H9 (cell line): ENCODE measurements around the gene CCDC7. TPM values are rescaled to one million over a fixed set of nuclear protein-coding genes. Genes with fewer than 3 reads are reported as not detected.

Source experiments
- DNase-seq: peaks from one replicate; pipeline ENCODE4 v3.0.0-alpha.2; 2017
- H2AFZ ChIP-seq: one replicate; pipeline ENCODE4 v1.6.1; 2013; ENCODE audit warnings: mild to moderate bottlenecking, low read length, control low read depth, moderate library complexity
- H2AK5ac ChIP-seq: 2 replicates; pipeline ENCODE4 v1.6.1; 2013; ENCODE audit warnings: low read length, control low read depth, mixed read lengths; ENCODE audit not compliant: insufficient read length
- H2BK120ac ChIP-seq: one replicate; pipeline ENCODE4 v1.6.1; 2013; ENCODE audit warnings: low read depth, mild to moderate bottlenecking, low read length, control low read depth, inconsistent platforms; ENCODE audit not compliant: poor library complexity, severe bottlenecking
- H2BK12ac ChIP-seq: 2 replicates; pipeline ENCODE4 v1.6.1; 2013; ENCODE audit warnings: low read length, control low read depth, mixed read lengths, low read depth; ENCODE audit not compliant: insufficient read length
- H2BK15ac ChIP-seq: 2 replicates; pipeline ENCODE4 v1.6.1; 2013; ENCODE audit warnings: low read depth, low read length, control low read depth
- H2BK20ac ChIP-seq: one replicate; pipeline ENCODE4 v1.6.1; 2013; ENCODE audit warnings: low read depth, mild to moderate bottlenecking, low read length, control low read depth, inconsistent platforms; ENCODE audit not compliant: poor library complexity, severe bottlenecking
- H2BK5ac ChIP-seq: 2 replicates; pipeline ENCODE4 v1.6.1; 2013; ENCODE audit warnings: low read length, control low read depth, mixed read lengths; ENCODE audit not compliant: insufficient read length
- H3K14ac ChIP-seq: 2 replicates; pipeline ENCODE4 v1.6.1; 2013; ENCODE audit warnings: low read length, control low read depth; ENCODE audit not compliant: insufficient read depth
- H3K18ac ChIP-seq: 2 replicates; pipeline ENCODE4 v1.6.1; 2013; ENCODE audit warnings: low read depth, mild to moderate bottlenecking, mixed read lengths, low read length, control low read depth; ENCODE audit not compliant: insufficient read length
- H3K23ac ChIP-seq: 2 replicates; pipeline ENCODE4 v1.6.1; 2013; ENCODE audit warnings: low read length, control low read depth, mixed read lengths, low read depth; ENCODE audit not compliant: insufficient read length
- H3K23me2 ChIP-seq: 2 replicates; pipeline ENCODE4 v1.6.1; 2013; ENCODE audit warnings: low read depth, mild to moderate bottlenecking, mixed read lengths, low read length, control low read depth; ENCODE audit not compliant: insufficient read length, poor library complexity, severe bottlenecking
- H3K27ac ChIP-seq: 2 replicates; pipeline ENCODE4 v1.5.1; 2013; ENCODE audit warnings: low read length, control low read depth, mixed read lengths, low read depth; ENCODE audit not compliant: insufficient read length
- H3K27me3 ChIP-seq: 2 replicates; pipeline ENCODE4 v1.6.1; 2013; ENCODE audit warnings: low read length, control low read depth, inconsistent platforms; ENCODE audit not compliant: insufficient read depth
- H3K4ac ChIP-seq: 2 replicates; pipeline ENCODE4 v1.6.1; 2013; ENCODE audit warnings: low read depth, mild to moderate bottlenecking, control low read depth, inconsistent platforms, low read length, moderate library complexity
- H3K4me1 ChIP-seq: 2 replicates; pipeline ENCODE4 v1.6.1; 2013; ENCODE audit warnings: low read length, control low read depth, inconsistent platforms; ENCODE audit not compliant: insufficient read depth
- H3K4me2 ChIP-seq: 2 replicates; pipeline ENCODE4 v1.6.1; 2013; ENCODE audit warnings: low read length, control low read depth, mixed read lengths; ENCODE audit not compliant: insufficient read length, insufficient read depth
- H3K56ac ChIP-seq: 2 replicates; pipeline ENCODE4 v1.6.1; 2013; ENCODE audit warnings: low read depth, mild to moderate bottlenecking, mixed read lengths, low read length, control low read depth; ENCODE audit not compliant: insufficient read length
- H3K79me1 ChIP-seq: 2 replicates; pipeline ENCODE4 v1.6.1; 2013; ENCODE audit warnings: low read depth, mild to moderate bottlenecking, moderate library complexity, low read length, control low read depth, inconsistent platforms; ENCODE audit not compliant: insufficient read depth, poor library complexity, severe bottlenecking
- H3K79me2 ChIP-seq: 2 replicates; pipeline ENCODE4 v1.6.1; 2013; ENCODE audit warnings: low read length, control low read depth, inconsistent platforms; ENCODE audit not compliant: insufficient read depth
- H3K9ac ChIP-seq: 2 replicates; pipeline ENCODE4 v1.6.1; 2013; ENCODE audit warnings: low read length, control low read depth, mixed read lengths; ENCODE audit not compliant: insufficient read length; ENCODE audit errors: extremely low read depth
- H3K9me3 ChIP-seq: one replicate; pipeline ENCODE4 v1.6.1; 2013; ENCODE audit warnings: low read depth, low read length, inconsistent platforms; ENCODE audit not compliant: control insufficient read depth
- H3T11ph ChIP-seq: one replicate; pipeline ENCODE4 v1.6.1; 2013; ENCODE audit warnings: mild to moderate bottlenecking, low read length, control low read depth, inconsistent platforms
- H4K20me1 ChIP-seq: one replicate; pipeline ENCODE4 v1.6.1; 2013; ENCODE audit not compliant: control insufficient read depth, insufficient read length, insufficient read depth
- H4K5ac ChIP-seq: 2 replicates; pipeline ENCODE4 v1.6.1; 2013; ENCODE audit warnings: low read depth, mild to moderate bottlenecking, mixed read lengths, low read length, control low read depth; ENCODE audit not compliant: insufficient read length
- H4K8ac ChIP-seq: replicated peaks from 2 replicates; pipeline ENCODE4 v1.6.1; 2013; ENCODE audit warnings: low read length, control low read depth, mixed read lengths, low read depth; ENCODE audit not compliant: insufficient read length
- H4K91ac ChIP-seq: 2 replicates; pipeline ENCODE4 v1.6.1; 2013; ENCODE audit warnings: low read depth, mild to moderate bottlenecking, moderate library complexity, mixed read lengths, low read length, control low read depth; ENCODE audit not compliant: insufficient read length
- H3K27ac Mint-ChIP-seq, 3 experiments: 2 replicates in 2 of 3; 3 replicates in 1 of 3; pipeline ENCODE4 v1.8.0; 2020 to 2021; ENCODE audit warnings: mixed read lengths in 3 of 3, mild to moderate bottlenecking in 1 of 3, moderate library complexity in 1 of 3
- H3K27me3 Mint-ChIP-seq: 2 replicates; pipeline ENCODE4 v1.8.0; 2021; ENCODE audit warnings: low read depth, mild to moderate bottlenecking, moderate library complexity, mixed read lengths
- H3K36me3 Mint-ChIP-seq, 3 experiments: 2 replicates in 2 of 3; 3 replicates in 1 of 3; pipeline ENCODE4 v1.8.0; 2020 to 2021; ENCODE audit warnings: low read depth in 3 of 3, mixed read lengths in 3 of 3; ENCODE audit not compliant: insufficient read depth in 1 of 3
- H3K4me1 Mint-ChIP-seq, 2 experiments: 2 replicates each; pipeline ENCODE4 v1.8.0; 2020; ENCODE audit warnings: mixed read lengths in 2 of 2
- H3K4me3 Mint-ChIP-seq, 2 experiments: 2 replicates in 1 of 2; 3 replicates in 1 of 2; pipeline ENCODE4 v1.8.0; 2020 to 2021; ENCODE audit warnings: mild to moderate bottlenecking in 2 of 2, mixed read lengths in 2 of 2, moderate library complexity in 1 of 2
- H3K9me3 Mint-ChIP-seq, 2 experiments: 2 replicates in 1 of 2; 3 replicates in 1 of 2; pipeline ENCODE4 v1.8.0; 2020; ENCODE audit warnings: mild to moderate bottlenecking in 2 of 2, mixed read lengths in 2 of 2, moderate library complexity in 1 of 2
- WGBS: extraction: QIAGEN DNeasy Blood & Tissue Kit; methylation state at CpG from one replicate; pipeline ENCODE4 v1.1.7; 2013; ENCODE audit warnings: missing lambda C conversion rate, low lambda C conversion rate, mixed read lengths; ENCODE audit not compliant: insufficient read length; ENCODE audit errors: extremely low coverage; 5-methylcytosine and 5-hydroxymethylcytosine counted together
- total RNA-seq: library from RNA; stranded (reverse); gene quantifications from 2 replicates; pipeline ENCODE4 v1.2.1, GENCODE V29; 2021
- TF ChIP-seq, protein P1 (sequence below): fragments of 200-600 bp; sonication (generic); conservative IDR thresholded peaks from 3 replicates; pipeline ENCODE4 v1.8.0; 2021; ENCODE audit warnings: antibody characterized with exemption, mild to moderate bottlenecking

Gene CCDC7
- total RNA-seq, 1 experiment from 2014 or later = 1.6 TPM

GRCh38 chr10:32418572-32418971 lies 27.4 kb upstream of the CCDC7 start:
- no peaks in the 10 kb centered on the region for H4K20me1 ChIP-seq
- H3K18ac ChIP-seq = no peak overlapping the region
- no peaks in the 10 kb centered on the region for H3K4me1 ChIP-seq
- Mint-ChIP-seq H3K36me3 (no peaks in the 10 kb centered on the region), H3K4me1 (no peaks in the 10 kb centered on the region), H3K4me3 (no peak overlapping the region), H3K27ac (no peak overlapping the region), H3K9me3 (peaks cover 0 to 9% of the 10 kb centered on the region in 2 experiments; a peak in 1 of 5 replicates), H3K27me3 (peaks cover 4% of the 10 kb centered on the region)
- H3K23ac ChIP-seq = no peak overlapping the region
- no peak overlapping the region for H3K9ac ChIP-seq
- no peaks in the 10 kb centered on the region for H3K79me2 ChIP-seq
- WGBS = no CpG with 5 or more reads among the region's 3 CpGs
- no peak overlapping the region for H3K27ac ChIP-seq
- no peaks in the 10 kb centered on the region for H3K23me2 ChIP-seq
- H2BK5ac ChIP-seq = no peak overlapping the region
- H3K4ac ChIP-seq = no peak overlapping the region
- H2AFZ ChIP-seq = no peak overlapping the region
- H4K8ac ChIP-seq = no peak overlapping the region
- H4K5ac ChIP-seq = no peak overlapping the region
- no peak overlapping the region for H2BK120ac ChIP-seq
- TF ChIP-seq, protein P1, sequence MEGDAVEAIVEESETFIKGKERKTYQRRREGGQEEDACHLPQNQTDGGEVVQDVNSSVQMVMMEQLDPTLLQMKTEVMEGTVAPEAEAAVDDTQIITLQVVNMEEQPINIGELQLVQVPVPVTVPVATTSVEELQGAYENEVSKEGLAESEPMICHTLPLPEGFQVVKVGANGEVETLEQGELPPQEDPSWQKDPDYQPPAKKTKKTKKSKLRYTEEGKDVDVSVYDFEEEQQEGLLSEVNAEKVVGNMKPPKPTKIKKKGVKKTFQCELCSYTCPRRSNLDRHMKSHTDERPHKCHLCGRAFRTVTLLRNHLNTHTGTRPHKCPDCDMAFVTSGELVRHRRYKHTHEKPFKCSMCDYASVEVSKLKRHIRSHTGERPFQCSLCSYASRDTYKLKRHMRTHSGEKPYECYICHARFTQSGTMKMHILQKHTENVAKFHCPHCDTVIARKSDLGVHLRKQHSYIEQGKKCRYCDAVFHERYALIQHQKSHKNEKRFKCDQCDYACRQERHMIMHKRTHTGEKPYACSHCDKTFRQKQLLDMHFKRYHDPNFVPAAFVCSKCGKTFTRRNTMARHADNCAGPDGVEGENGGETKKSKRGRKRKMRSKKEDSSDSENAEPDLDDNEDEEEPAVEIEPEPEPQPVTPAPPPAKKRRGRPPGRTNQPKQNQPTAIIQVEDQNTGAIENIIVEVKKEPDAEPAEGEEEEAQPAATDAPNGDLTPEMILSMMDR = no peak
- H3K56ac ChIP-seq = no peak overlapping the region
- no peak overlapping the region for H2BK20ac ChIP-seq
- H3K14ac ChIP-seq = no peak overlapping the region
- no peaks in the 10 kb centered on the region for H3K9me3 ChIP-seq
- H3K79me1 ChIP-seq = no peaks in the 10 kb centered on the region
- H3K27me3 ChIP-seq = no peaks in the 10 kb centered on the region
- H3K4me2 ChIP-seq = no peak overlapping the region
- no peak for DNase-seq
- H2AK5ac ChIP-seq = no peak overlapping the region
- H2BK15ac ChIP-seq = no peak overlapping the region
- no peak overlapping the region for H3T11ph ChIP-seq
- H2BK12ac ChIP-seq = no peak overlapping the region
- no peak overlapping the region for H4K91ac ChIP-seq
